ENCODE results near the gene EBF3.

Gene EBF3

DNA sequence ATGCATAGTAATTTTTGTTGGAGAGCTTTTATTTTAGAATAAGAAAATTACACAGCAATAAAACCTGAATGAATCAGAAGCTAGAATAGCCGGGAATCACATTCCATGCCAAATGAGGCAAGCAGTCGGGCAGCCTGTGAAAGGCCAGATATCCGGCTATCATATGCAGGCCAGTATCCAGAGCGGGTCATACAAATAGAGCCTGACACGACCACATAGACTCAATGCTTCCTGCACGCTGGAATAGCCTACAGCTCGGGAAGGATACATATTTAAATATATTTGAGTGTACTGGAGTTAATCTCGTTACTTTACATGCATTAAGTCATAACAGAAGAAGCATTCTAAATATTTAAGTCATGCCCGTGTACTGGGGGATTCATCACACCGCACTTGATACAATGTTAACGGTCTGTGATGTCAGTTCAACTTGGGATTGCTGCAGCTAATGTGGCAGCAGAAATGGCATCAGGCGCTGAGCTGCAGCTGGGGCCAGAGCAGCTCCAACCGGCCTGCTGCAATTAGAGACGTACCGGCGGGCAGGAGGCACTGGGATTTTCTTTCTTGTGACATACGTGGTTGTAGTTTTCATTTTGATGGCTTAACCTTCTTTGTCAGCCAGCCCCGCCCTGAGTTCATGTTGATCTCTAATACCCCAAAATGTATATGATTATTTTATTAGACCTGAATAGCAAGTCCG, 112.0 kb downstream of the EBF3 start:
- Histone ChIP-seq H3K4me3 (no peak overlapping the region), H3K27ac (no peak overlapping the region)
- DNase-seq (ENCODE audit: low spot score), result peak; percentile 21
- TF ChIP-seq, protein P1, sequence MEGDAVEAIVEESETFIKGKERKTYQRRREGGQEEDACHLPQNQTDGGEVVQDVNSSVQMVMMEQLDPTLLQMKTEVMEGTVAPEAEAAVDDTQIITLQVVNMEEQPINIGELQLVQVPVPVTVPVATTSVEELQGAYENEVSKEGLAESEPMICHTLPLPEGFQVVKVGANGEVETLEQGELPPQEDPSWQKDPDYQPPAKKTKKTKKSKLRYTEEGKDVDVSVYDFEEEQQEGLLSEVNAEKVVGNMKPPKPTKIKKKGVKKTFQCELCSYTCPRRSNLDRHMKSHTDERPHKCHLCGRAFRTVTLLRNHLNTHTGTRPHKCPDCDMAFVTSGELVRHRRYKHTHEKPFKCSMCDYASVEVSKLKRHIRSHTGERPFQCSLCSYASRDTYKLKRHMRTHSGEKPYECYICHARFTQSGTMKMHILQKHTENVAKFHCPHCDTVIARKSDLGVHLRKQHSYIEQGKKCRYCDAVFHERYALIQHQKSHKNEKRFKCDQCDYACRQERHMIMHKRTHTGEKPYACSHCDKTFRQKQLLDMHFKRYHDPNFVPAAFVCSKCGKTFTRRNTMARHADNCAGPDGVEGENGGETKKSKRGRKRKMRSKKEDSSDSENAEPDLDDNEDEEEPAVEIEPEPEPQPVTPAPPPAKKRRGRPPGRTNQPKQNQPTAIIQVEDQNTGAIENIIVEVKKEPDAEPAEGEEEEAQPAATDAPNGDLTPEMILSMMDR (IDR thresholded peaks at IDR 0.05), result no peak

DNA sequence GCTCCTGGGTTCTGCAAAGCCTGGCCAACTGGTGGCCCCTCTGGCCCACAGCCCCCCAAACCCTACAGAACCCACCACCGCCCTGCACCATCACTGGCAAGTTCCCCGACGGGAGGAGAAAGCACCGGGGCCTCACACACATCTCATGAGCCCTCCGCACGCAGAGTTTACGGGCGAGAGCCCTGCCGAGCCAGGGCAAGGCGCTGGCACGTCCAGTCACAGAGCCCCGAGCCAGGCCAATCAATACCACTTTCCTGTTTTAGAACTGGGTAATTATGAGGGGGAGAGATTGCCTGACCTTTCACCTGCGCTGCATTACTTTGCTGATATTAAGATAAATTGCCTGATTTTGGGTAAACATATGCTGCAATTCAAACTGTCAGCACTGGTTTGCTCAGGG, 113.3 kb downstream of the EBF3 start:
- no peak for DNase-seq (ENCODE audit: low spot score)
- TF ChIP-seq, protein P1 (IDR thresholded peaks at IDR 0.05), result no peak
- Histone ChIP-seq H3K27ac (no peak overlapping the region), H3K4me3 (no peak overlapping the region)

DNA sequence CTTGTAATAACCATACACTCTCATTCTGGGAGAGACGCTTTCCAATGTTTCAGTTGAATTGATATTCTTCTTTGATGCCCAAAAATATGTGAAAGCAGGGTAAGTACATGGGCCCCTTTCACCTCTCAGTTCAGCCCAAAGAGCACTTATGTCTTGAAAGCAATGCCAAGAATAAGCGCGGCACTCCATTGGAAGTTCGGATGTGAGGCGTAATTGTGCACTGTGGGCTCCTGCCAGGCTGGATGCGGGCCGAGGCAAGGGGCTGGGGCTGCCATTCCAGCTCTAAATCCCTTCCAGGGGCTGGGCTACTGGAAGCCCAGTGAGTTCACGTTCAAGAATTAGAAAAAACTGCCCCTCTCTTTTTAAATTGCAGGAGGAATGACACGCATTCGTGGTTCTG, 113.8 kb downstream of the EBF3 start:
- no peak overlapping the region for H3K4me3 ChIP-seq
- TF ChIP-seq, protein P1 (IDR thresholded peaks at IDR 0.05), result no peak
- DNase-seq (ENCODE audit: low spot score), result no peak
- no peak overlapping the region for H3K27ac ChIP-seq

DNA sequence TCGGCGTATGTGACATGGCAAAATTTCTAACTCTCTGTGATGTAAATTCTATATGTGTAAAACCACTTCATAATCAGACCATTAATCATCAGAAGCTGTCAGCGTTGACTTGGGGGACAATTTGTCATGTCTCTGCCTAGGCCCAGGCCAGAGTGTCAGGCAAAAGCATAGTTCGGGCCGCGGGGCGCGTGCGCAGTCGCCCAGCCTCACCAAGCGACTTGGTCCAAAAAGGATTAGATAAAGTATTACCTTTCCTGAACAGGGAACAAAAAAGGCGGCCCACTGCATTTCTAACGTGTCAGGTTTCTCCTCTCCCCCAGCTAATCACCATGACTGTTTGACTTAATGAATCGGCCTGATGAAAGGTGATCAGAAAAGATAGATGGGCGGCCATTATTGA, 114.2 kb downstream of the EBF3 start:
- DNase-seq (ENCODE audit: low spot score), result no peak
- no peak overlapping the region for H3K4me3 ChIP-seq
- TF ChIP-seq, protein P1 (IDR thresholded peaks at IDR 0.05), result no peak
- H3K27ac ChIP-seq, result no peak overlapping the region

DNA sequence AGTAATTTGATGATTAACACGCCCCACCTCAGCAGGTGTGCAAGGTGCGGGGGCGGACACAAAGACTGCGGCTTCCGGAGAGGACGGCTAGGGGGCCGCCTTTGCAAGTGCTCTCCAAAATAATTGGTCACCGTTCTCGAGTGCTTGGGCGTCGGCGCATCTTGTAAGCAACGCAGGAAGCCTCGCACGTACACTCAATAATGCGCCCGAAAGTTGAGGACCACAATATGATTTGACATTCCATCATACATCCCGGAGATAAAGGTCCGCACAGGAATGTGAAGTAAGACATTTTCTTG, 114.7 kb downstream of the EBF3 start:
- TF ChIP-seq, protein P1 (IDR thresholded peaks at IDR 0.05), result no peak
- no peak for DNase-seq (ENCODE audit: low spot score)
- no peak overlapping the region for H3K4me3 ChIP-seq
- H3K27ac ChIP-seq, result no peak overlapping the region

DNA sequence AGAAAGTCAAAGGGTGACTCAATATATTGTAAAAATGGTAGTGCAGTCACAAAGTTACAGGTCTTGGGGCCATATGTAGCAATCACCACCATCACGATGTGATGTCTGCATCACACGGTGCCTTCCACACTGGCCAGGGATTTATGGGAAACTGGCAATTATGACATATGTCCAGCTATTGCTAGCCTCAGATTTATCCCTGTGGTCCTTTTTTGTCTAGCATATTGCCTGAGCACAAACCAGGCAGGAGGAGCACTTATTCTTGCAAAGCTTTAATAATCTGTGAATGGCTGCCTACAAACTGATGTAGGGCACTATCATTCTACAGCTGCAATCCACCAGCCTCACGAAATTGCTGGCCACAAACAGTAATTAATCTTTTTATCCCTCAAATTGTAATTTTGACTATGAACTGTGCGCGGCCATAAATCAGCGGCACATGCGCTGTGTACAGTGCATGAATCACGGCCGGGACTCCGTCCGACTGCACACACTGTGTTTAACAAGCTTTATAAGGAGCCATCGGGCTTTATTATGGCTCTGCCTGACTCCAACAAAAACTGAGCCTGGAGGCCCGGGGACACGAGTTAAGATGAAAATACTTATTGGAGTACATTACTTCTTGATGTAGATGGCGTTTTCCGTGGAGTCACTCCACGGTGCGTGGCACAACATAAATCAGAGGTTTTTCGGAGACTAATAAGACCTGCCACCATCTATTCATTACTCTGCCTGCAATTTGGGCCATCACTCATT, 115.2 kb downstream of the EBF3 start:
- TF ChIP-seq, protein P1 (IDR thresholded peaks at IDR 0.05), result no peak
- H3K27ac ChIP-seq, result no peak overlapping the region
- H3K4me3 ChIP-seq, result no peak overlapping the region
- DNase-seq (ENCODE audit: low spot score), result peak; percentile 62

Data from coronary artery (tissue), 2 donors.